22Rv1 (cell line): ENCODE data around the gene WDR43.

Source experiments
- H3K27ac ChIP-seq: fragments of 450-650 bp; 2 replicates; pipeline ENCODE4 v1.5.1; 2017
- ZFX ChIP-seq: fragments of 450-650 bp; IDR thresholded peaks from 2 replicates; pipeline ENCODE4 v1.6.1; 2017; ENCODE audit warnings: antibody characterized with exemption, borderline replicate concordance
- TF ChIP-seq, protein P1 (sequence below): fragments of 450-650 bp; IDR thresholded peaks from 2 replicates; pipeline ENCODE4 v1.5.1; 2017; ENCODE audit warnings: mild to moderate bottlenecking

WDR43 gene

DNA sequence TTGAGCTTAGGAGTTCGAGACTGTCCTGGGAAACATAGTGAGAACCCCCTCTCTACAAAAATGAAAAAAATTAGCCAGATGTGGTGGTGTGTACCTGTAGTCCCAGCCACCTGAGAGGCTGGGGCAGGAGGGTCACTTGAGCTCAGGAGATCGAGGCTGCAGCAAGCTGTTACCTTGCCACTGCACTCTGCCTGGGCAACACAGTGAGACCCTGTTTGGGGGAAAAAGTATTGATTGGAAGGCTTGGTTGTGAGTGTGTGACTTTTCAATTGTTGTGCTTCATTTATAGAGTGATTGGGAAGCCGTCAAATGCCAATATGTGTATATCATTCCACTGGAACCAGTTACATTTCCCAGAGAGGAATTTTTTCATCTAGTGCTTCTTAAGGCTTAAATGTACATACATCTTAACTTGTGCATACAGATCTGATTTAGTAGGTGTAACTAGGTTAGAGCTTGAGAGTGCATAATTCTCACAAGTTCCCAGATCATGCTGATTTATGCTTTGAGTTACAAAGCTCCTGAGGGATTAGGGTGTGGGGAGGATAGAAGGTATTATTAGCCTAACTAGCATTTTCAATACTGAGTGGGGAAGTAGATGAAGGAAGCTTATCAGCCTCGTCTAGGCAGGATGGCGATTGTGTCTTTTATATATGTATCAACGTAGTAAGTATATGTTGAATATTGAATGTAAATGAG, 15.3 kb downstream of the WDR43 start:
- TF ChIP-seq ZFX: no peak
- TF ChIP-seq, protein P1, sequence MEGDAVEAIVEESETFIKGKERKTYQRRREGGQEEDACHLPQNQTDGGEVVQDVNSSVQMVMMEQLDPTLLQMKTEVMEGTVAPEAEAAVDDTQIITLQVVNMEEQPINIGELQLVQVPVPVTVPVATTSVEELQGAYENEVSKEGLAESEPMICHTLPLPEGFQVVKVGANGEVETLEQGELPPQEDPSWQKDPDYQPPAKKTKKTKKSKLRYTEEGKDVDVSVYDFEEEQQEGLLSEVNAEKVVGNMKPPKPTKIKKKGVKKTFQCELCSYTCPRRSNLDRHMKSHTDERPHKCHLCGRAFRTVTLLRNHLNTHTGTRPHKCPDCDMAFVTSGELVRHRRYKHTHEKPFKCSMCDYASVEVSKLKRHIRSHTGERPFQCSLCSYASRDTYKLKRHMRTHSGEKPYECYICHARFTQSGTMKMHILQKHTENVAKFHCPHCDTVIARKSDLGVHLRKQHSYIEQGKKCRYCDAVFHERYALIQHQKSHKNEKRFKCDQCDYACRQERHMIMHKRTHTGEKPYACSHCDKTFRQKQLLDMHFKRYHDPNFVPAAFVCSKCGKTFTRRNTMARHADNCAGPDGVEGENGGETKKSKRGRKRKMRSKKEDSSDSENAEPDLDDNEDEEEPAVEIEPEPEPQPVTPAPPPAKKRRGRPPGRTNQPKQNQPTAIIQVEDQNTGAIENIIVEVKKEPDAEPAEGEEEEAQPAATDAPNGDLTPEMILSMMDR: no peak

DNA sequence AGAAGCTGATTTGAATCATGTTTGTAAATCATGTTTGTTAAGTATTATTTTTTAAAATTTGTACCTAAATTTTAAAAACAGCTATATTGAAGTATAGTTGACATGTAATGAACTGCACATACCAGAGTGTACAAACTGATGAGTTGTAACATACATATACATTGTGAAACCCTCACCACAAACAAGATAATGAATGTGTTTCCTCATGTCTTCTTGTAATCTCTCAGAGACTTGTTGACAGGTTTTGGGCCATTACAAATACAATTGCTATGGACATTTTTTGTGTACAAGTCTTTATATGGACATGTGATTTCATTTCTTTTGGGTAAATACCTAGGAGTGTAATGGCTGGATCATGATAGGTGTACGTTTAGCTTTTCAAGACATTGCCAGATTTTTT, 21.5 kb downstream of the WDR43 start:
- TF ChIP-seq, protein P1: no peak
- TF ChIP-seq ZFX: no peak
- H3K27ac ChIP-seq: no peak overlapping the region

More for the DNA sequence above, 15.3 kb downstream of the WDR43 start:
- H3K27ac ChIP-seq: no peak overlapping the region

DNA sequence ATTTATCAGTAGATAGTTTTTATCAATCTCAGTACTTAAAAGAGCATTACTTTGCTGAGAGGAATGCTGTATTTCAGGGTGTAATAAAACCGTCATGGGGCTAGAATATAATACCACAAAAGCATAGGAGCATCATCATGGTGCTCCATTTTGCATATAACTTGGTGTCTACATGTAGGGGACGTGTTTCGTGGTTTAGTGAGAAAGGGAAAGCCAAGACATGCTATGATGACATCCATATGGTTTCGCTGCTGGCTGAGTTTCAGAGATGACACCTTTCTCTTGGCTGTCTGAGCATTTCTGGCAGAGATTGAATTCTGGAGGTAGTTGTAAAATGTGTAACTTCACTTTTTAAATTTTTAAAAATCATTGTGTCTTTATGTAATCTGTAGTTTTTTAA, 32.4 kb downstream of the WDR43 start:
- TF ChIP-seq, protein P1: no peak
- TF ChIP-seq ZFX: no peak
- no peak overlapping the region for H3K27ac ChIP-seq

DNA sequence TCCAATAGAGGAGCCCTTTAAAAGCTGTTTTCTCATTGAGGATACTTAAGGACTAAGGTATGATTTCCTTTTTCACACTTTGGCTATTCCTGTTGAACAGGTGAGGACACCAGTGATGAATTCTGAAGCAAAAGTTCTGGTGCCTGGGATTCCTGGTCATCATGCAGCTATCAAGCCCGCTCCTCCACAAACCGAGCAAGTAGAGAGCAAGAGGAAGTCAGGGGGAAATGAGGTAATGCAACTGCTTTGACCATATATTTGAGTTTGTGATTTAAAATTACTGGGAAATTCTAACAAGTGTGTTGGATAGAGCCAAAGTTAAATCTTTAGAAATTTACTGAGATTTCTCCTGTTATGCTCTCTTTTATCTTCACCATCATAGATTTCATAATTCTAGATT, 33.0 kb downstream of the WDR43 start:
- H3K27ac ChIP-seq: no peak overlapping the region
- TF ChIP-seq, protein P1: no peak
- TF ChIP-seq ZFX: no peak

DNA sequence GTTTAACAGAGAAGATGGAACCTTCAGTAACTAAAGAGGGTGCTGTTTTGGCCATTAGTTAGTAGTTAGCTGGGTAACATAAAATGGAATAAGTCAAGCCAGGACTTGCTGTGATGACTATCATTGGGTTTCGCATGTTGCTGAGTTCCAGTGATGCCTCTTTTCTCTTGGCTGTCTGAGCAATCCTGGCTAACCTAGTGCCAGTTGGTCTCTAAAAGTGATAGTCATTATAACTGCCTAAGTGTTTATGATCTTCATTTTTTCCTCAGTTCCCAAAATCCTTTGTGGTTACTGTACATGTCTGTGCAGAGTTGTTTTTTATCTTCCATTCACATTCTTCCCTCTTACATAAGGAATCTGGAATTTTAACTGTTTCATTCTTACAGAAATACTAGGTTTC, 33.4 kb downstream of the WDR43 start:
- TF ChIP-seq, protein P1: no peak
- no peak for TF ChIP-seq ZFX
- H3K27ac ChIP-seq: no peak overlapping the region

DNA sequence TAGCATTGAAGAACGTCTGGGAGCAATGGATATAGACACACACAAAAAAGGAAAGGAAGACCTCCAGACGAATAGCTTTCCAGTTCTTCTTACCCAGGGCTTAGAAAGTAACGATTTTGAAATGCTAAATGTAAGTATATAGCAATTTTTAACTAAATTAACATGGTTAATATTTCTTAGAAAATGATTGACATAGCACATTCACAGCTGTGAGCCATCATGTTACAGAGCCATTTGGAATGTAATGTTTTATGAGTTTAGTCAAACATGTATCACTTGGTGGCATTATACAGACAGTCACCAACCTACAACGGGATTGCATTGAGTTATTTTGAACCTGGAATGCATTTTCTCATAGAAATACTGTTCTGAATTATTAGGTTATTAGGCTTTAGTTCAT, 35.1 kb downstream of the WDR43 start:
- H3K27ac ChIP-seq: no peak overlapping the region
- TF ChIP-seq ZFX: no peak

DNA sequence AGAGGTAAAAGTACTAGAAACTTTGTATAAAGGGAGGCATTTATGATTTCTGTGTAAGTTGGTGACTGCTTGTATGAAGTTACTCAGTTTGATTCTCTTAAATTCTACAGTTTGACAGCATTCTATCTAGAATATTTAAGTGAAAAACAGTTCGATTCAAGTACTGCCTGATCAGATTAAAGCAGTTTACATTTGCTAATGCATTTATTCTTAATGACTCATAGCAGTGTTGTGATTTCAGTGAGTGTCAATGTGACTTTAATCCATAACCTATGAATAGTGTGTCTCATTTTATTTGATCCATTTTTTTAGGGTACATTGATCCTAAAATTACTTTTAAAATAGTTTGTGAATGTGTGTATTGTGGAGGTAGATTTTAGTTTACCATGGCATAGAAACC, 35.7 kb downstream of the WDR43 start:
- TF ChIP-seq ZFX: no peak
- TF ChIP-seq, protein P1: no peak
- H3K27ac ChIP-seq: no peak overlapping the region

DNA sequence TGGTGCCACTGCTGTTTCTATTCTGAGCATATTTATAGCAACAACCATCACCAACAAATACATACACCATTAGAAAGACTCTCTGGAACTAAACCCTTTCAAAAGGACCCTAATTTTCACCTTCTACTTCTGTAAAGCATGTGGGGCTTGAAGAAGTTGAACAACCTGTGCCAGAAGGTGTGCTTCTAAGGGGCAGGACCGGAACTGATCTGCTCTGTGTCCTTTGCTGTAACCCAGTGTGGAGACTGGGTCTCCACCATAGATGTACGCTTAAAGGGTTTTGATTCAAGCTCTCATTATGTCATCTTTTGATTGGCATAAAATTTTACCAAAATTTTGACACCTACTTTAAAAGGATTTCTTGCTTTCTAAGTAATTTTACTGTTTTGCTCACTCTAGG, 40.3 kb downstream of the WDR43 start:
- TF ChIP-seq, protein P1: no peak
- TF ChIP-seq ZFX: no peak
- no peak overlapping the region for H3K27ac ChIP-seq
